HepG2 (cell line): ENCODE measurements around the gene CORT. TPM values are rescaled to one million over a fixed set of nuclear protein-coding genes. Genes with fewer than 3 reads are reported as not detected.

ENCODE experiments used
- ATF6 ChIP-seq: sonication (generic); formaldehyde crosslinking; conservative IDR thresholded peaks from 2 replicates; pipeline ENCODE4 v1.4.0; 2020; ENCODE audit warnings: missing genetic modification reagents
- BRF2 ChIP-seq: sonication (generic); formaldehyde crosslinking; IDR thresholded peaks from 2 replicates; pipeline ENCODE4 v1.8.1; 2022; ENCODE audit warnings: mild to moderate bottlenecking, missing genetic modification reagents
- E2F5 ChIP-seq: sonication (generic); formaldehyde crosslinking; conservative IDR thresholded peaks from 2 replicates; pipeline ENCODE4 v1.4.0; 2020; ENCODE audit warnings: missing genetic modification reagents
- GABPA ChIP-seq, 2 experiments: IDR thresholded peaks; 2 replicates each; pipeline ENCODE4 v1.6.1; 2011 to 2016; ENCODE audit warnings: low read depth in 2 of 2, low read length in 1 of 2, missing biosample characterization in 1 of 2, missing genetic modification characterization in 1 of 2
- HMG20B ChIP-seq: conservative IDR thresholded peaks from 2 replicates; pipeline ENCODE4 v1.6.1; 2016; ENCODE audit warnings: missing genetic modification reagents, missing compliant biosample characterization
- MTA3 ChIP-seq: sonication (generic); formaldehyde crosslinking; IDR thresholded peaks from 2 replicates; pipeline ENCODE4 v1.4.0; 2020; ENCODE audit warnings: missing genetic modification reagents
- NCOA5 ChIP-seq: sonication (generic); formaldehyde crosslinking; IDR thresholded peaks from 2 replicates; pipeline ENCODE4 v1.4.0; 2020; ENCODE audit warnings: missing genetic modification reagents
- PHF5A ChIP-seq: IDR thresholded peaks from one replicate; pipeline ENCODE4 v1.6.1; 2018; ENCODE audit warnings: low read depth, missing genetic modification reagents; ENCODE audit not compliant: unreplicated experiment
- SP140L ChIP-seq: sonication (generic); formaldehyde crosslinking; IDR thresholded peaks from 2 replicates; pipeline ENCODE4 v1.4.0; 2020; ENCODE audit warnings: missing genetic modification reagents, borderline replicate concordance
- ZNF20 ChIP-seq: sonication (generic); formaldehyde crosslinking; IDR thresholded peaks from 2 replicates; pipeline ENCODE4 v1.4.0; 2020; ENCODE audit warnings: mild to moderate bottlenecking, moderate library complexity, missing genetic modification reagents
- ZNF446 ChIP-seq: sonication (generic); formaldehyde crosslinking; IDR thresholded peaks from 2 replicates; pipeline ENCODE4 v1.5.0; 2020; ENCODE audit warnings: mild to moderate bottlenecking, missing genetic modification reagents
- ZNF577 ChIP-seq: sonication (generic); formaldehyde crosslinking; IDR thresholded peaks from 2 replicates; pipeline ENCODE4 v1.4.0; 2020; ENCODE audit warnings: mild to moderate bottlenecking, low read depth, missing genetic modification reagents, borderline replicate concordance
- ZNF589 ChIP-seq: sonication (generic); formaldehyde crosslinking; conservative IDR thresholded peaks from 2 replicates; pipeline ENCODE4 v1.8.0; 2022; ENCODE audit warnings: mild to moderate bottlenecking, moderate library complexity, missing genetic modification reagents
- ZNF816 ChIP-seq: sonication (generic); formaldehyde crosslinking; IDR thresholded peaks from 2 replicates; pipeline ENCODE4 v1.8.0; 2022; ENCODE audit warnings: missing genetic modification reagents, mild to moderate bottlenecking, borderline replicate concordance
- ZNF850 ChIP-seq: sonication (generic); formaldehyde crosslinking; conservative IDR thresholded peaks from 2 replicates; pipeline ENCODE4 v1.9.0; 2021; ENCODE audit warnings: mild to moderate bottlenecking, missing genetic modification reagents
- polyA plus RNA-seq, 8 experiments: library from polyadenylated mRNA; depleted of rRNA in 3 of 8; stranded (reverse) in 7 of 8; unstranded in 1 of 8; fragments of >200 nt; fragmentation: Illumina TruSeq in 4 of 8; extraction: Trizol in 4 of 8; gene quantifications; 2 replicates each; pipeline versions ENCODE4 v1.2.1 to v1.2.3, GENCODE V29; 2011 to 2016; ENCODE audit warnings: low read depth in 4 of 8, missing spikeins in 1 of 8, mixed read lengths in 1 of 8; ENCODE audit not compliant: insufficient read depth in 1 of 8
- total RNA-seq, 5 experiments: library from RNA; depleted of rRNA; stranded (reverse); fragments of >200 nt; fragmentation: Illumina TruSeq; extraction: Trizol; gene quantifications; 2 replicates each; pipeline ENCODE4 v1.2.3, GENCODE V29; 2016; ENCODE audit warnings: low read depth in 1 of 5
- TF ChIP-seq, protein P1 (sequence below): sonication (generic); formaldehyde crosslinking; IDR thresholded peaks from 2 replicates; pipeline ENCODE4 v1.4.0; 2020; ENCODE audit warnings: missing genetic modification reagents, borderline replicate concordance
- TF ChIP-seq, protein P2 (sequence below): sonication (generic); formaldehyde crosslinking; IDR thresholded peaks from 2 replicates; pipeline ENCODE4 v1.4.0; 2020; ENCODE audit warnings: low read depth, mild to moderate bottlenecking, missing genetic modification reagents
- TF ChIP-seq, protein P3 (sequence below): sonication (generic); formaldehyde crosslinking; IDR thresholded peaks from 2 replicates; pipeline ENCODE4 v1.4.0; 2020; ENCODE audit warnings: mild to moderate bottlenecking, missing genetic modification reagents

CORT gene
- total and polyA plus RNA-seq, 2 of the 13 experiments (the other 11 are each of a cell fraction or from before 2014, with no cell fraction given), result 0.11 to 0.62 TPM

- 0 out of 2 replicates have a peak, but pooled peaks have one; percentile 48 for TF ChIP-seq ATF6
- 0 out of 2 replicates have a peak, but pooled peaks have one; percentile 76 for TF ChIP-seq ZNF589
- no peak for TF ChIP-seq MTA3 (CRISPR knock-in tag)
- TF ChIP-seq, protein P1, sequence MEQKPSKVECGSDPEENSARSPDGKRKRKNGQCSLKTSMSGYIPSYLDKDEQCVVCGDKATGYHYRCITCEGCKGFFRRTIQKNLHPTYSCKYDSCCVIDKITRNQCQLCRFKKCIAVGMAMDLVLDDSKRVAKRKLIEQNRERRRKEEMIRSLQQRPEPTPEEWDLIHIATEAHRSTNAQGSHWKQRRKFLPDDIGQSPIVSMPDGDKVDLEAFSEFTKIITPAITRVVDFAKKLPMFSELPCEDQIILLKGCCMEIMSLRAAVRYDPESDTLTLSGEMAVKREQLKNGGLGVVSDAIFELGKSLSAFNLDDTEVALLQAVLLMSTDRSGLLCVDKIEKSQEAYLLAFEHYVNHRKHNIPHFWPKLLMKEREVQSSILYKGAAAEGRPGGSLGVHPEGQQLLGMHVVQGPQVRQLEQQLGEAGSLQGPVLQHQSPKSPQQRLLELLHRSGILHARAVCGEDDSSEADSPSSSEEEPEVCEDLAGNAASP (CRISPR knock-in tag), result 0 out of 2 replicates have a peak, but pooled peaks have one; percentile 41
- no peak for TF ChIP-seq ZNF20 (CRISPR knock-in tag)
- peak; percentile 39 for TF ChIP-seq PHF5A
- TF ChIP-seq ZNF577 (CRISPR knock-in tag), result no peak
- TF ChIP-seq, protein P2, sequence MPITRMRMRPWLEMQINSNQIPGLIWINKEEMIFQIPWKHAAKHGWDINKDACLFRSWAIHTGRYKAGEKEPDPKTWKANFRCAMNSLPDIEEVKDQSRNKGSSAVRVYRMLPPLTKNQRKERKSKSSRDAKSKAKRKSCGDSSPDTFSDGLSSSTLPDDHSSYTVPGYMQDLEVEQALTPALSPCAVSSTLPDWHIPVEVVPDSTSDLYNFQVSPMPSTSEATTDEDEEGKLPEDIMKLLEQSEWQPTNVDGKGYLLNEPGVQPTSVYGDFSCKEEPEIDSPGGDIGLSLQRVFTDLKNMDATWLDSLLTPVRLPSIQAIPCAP, result no peak
- TF ChIP-seq ZNF446 (CRISPR knock-in tag), result 0 out of 2 replicates have a peak, but pooled peaks have one; percentile 64
- no peak for TF ChIP-seq NCOA5 (CRISPR knock-in tag)
- 0 out of 2 replicates have a peak, but pooled peaks have one; percentile 54 for TF ChIP-seq HMG20B
- no peak for TF ChIP-seq BRF2 (CRISPR knock-in tag)
- TF ChIP-seq E2F5 (CRISPR knock-in tag), result no peak
- TF ChIP-seq GABPA (IDR thresholded peaks at IDR 0.05; ENCODE audit: low read depth, low read length), result no peak
- peak; percentile 76 for TF ChIP-seq GABPA (CRISPR knock-in tag; IDR thresholded peaks at IDR 0.05; ENCODE audit: low read depth)
- TF ChIP-seq ZNF850 (CRISPR knock-in tag), result no peak
- TF ChIP-seq ZNF816 (CRISPR knock-in tag), result peak; percentile 16; the same call in 1 of the 2 replicates
- TF ChIP-seq, protein P3, sequence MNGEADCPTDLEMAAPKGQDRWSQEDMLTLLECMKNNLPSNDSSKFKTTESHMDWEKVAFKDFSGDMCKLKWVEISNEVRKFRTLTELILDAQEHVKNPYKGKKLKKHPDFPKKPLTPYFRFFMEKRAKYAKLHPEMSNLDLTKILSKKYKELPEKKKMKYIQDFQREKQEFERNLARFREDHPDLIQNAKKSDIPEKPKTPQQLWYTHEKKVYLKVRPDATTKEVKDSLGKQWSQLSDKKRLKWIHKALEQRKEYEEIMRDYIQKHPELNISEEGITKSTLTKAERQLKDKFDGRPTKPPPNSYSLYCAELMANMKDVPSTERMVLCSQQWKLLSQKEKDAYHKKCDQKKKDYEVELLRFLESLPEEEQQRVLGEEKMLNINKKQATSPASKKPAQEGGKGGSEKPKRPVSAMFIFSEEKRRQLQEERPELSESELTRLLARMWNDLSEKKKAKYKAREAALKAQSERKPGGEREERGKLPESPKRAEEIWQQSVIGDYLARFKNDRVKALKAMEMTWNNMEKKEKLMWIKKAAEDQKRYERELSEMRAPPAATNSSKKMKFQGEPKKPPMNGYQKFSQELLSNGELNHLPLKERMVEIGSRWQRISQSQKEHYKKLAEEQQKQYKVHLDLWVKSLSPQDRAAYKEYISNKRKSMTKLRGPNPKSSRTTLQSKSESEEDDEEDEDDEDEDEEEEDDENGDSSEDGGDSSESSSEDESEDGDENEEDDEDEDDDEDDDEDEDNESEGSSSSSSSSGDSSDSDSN (CRISPR knock-in tag), result peak; percentile 59; the same call in 1 of the 2 replicates
- no peak for TF ChIP-seq SP140L
Observed at GRCh38 chr1:10474613-10475507, 25.0 kb downstream of the CORT start, which contains the start of gene PEX14 (continued).
